GM19238 (cell line): Measurements from ENCODE around the gene TAS1R1.

Experiments
- DNase-seq: peaks from one replicate; pipeline ENCODE4 v3.0.0; 2011; ENCODE audit warnings: low spot score; ENCODE audit not compliant: insufficient read length

TAS1R1 gene

DNA sequence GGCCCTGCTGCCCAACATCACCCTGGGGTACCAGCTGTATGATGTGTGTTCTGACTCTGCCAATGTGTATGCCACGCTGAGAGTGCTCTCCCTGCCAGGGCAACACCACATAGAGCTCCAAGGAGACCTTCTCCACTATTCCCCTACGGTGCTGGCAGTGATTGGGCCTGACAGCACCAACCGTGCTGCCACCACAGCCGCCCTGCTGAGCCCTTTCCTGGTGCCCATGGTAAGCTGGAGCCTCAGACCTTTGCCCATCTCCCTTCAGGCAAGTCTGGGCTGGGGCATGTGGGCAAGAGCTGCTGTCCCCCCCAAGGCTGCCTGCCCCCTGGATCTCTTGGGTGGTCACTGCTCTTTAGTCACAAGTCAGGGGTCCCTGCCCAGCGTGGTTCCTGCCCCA is 15.9 kb downstream of the TAS1R1 start:
- no peak for DNase-seq

DNA sequence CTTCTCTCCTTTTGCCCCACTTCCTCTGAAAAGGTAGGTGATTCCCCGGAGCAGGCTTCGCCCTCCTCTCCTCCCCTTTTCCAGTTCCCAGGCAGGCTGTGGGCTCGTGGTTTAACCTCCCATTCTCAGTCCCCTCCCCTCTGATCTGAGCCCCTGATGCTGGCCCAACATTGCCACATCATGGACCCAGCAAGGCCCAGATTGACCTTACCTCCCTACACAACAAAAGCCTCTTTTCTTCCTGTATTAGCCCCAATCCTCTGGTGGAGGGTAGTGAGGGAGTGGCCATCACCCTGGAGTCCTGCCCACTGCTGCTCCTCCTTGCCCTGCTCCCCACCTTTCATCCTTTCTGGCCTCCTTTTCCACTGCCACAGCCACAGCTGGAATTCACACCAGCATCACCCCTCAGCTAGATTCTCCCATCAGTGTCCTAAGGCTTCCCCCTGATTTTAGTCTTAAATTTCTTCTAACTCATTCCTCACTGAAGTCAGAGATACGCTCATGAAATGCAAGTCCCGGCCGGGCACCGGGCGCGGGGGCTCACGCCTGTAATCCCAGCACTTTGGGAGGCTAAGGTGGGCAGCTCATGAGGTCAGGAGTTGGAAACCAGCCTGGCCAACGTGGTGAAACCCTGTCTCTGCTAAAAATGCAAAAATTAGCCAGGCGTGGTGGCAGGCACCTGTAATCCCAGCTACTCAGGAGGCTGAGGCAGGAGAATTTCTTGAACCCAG is 17.7 kb downstream of the TAS1R1 start:
- no peak for DNase-seq

DNA sequence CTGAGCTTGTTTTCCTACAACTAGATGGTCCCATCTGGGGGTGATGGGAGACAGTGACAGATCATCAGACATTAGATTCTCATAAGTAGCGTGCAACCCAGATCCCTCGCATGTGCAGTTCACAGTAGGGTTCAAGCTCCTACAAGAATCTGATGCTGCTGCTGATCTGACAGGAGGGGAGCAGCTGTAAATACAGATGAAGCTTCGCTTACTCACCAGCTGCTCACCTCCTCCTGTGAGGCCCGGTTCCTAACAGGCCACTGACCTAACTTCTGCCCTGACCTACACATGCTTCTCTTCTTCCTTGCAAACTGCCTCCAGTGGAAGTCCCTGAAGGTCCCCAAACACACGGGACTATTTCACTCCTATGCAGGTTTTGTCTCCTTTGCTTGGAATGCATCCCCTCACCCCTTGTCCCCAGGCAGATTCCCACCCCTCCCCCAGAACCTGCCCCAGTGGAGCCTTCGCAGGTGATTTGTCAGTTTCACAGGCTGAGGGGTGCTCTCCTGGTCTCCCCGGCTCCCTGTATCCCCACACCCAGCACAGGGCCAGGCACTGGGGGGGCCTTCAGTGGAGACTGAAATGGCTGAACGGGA is 19.0 kb downstream of the TAS1R1 start:
- no peak for DNase-seq

DNA sequence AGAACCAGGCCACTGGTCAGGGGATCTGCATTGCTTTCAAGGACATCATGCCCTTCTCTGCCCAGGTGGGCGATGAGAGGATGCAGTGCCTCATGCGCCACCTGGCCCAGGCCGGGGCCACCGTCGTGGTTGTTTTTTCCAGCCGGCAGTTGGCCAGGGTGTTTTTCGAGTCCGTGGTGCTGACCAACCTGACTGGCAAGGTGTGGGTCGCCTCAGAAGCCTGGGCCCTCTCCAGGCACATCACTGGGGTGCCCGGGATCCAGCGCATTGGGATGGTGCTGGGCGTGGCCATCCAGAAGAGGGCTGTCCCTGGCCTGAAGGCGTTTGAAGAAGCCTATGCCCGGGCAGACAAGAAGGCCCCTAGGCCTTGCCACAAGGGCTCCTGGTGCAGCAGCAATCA is 19.7 kb downstream of the TAS1R1 start:
- no peak for DNase-seq

DNA sequence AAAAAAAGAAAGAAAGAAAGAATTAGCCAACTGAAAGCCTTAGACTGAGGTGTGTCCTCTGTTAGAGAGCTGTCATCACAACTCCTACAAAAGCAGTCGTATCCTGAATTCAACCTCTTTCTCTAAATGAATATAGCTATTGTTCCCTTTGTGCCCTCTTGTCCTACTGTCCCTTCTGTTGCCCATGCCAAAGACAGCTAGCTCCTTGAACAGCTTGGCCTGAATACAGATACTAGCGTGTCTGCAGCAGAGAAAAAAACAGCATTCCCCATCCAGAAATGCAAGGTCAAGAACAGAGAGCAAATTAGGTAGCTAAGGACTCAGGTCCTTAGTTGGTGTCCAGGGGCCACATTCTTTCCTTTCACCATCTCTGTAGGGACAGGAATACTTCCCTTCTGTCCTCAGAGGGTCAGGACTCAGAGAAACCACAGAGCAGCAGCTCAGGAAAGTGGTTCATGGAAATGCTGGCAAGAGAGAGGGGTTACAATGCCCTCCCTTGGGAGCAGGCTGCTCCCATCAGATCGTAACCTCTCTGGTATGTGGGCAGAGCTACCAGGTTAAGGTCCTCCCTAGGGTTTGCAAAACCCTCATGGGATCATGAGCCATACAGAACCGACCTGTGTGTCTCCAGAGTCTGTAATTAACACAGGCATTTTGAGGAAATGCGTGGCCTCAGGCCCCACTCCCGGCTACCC is 22.9 kb downstream of the TAS1R1 start:
- DNase-seq: no peak

DNA sequence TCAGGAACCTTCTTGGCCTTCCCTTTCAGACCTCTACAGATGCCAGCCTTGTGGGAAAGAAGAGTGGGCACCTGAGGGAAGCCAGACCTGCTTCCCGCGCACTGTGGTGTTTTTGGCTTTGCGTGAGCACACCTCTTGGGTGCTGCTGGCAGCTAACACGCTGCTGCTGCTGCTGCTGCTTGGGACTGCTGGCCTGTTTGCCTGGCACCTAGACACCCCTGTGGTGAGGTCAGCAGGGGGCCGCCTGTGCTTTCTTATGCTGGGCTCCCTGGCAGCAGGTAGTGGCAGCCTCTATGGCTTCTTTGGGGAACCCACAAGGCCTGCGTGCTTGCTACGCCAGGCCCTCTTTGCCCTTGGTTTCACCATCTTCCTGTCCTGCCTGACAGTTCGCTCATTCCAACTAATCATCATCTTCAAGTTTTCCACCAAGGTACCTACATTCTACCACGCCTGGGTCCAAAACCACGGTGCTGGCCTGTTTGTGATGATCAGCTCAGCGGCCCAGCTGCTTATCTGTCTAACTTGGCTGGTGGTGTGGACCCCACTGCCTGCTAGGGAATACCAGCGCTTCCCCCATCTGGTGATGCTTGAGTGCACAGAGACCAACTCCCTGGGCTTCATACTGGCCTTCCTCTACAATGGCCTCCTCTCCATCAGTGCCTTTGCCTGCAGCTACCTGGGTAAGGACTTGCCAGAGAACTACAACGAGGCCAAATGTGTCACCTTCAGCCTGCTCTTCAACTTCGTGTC is 23.7 kb downstream of the TAS1R1 start:
- DNase-seq: no peak

DNA sequence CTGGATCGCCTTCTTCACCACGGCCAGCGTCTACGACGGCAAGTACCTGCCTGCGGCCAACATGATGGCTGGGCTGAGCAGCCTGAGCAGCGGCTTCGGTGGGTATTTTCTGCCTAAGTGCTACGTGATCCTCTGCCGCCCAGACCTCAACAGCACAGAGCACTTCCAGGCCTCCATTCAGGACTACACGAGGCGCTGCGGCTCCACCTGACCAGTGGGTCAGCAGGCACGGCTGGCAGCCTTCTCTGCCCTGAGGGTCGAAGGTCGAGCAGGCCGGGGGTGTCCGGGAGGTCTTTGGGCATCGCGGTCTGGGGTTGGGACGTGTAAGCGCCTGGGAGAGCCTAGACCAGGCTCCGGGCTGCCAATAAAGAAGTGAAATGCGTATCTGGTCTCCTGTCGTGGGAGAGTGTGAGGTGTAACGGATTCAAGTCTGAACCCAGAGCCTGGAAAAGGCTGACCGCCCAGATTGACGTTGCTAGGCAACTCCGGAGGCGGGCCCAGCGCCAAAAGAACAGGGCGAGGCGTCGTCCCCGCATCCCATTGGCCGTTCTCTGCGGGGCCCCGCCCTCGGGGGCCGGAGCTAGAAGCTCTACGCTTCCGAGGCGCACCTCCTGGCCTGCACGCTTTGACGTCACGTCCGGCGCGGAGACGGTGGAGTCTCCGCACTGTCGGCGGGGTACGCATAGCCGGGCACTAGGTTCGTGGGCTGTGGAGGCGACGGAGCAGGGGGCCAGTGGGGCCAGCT is 24.4 kb downstream of the TAS1R1 start, which contains the start of gene ZBTB48:
Gene ZBTB48 (plus strand): TSS at position 621 of the 745 bp plus-strand sequence. CDS start 616 bp downstream, outside the sequence.
- peak; percentile 100 for DNase-seq

DNA sequence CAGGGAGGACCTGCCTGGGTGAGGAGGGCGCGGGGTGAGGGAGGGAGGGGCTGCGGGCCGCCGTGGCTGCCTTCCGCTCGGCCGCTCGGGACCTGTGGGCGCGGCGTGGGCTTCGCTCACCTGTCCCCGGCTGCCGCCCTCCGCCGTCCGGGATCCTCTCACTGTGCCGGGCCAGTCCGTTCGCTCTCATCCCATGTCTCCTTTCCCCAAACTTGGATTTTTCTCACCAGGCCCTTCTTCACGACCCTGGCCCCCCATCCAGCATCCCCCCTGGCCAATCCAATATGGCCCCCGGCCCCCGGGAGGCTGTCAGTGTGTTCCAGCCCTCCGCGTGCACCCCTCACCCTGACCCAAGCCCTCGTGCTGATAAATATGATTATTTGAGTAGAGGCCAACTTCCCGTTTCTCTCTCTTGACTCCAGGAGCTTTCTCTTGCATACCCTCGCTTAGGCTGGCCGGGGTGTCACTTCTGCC is 25.0 kb downstream of the TAS1R1 start:
- DNase-seq: no peak

DNA sequence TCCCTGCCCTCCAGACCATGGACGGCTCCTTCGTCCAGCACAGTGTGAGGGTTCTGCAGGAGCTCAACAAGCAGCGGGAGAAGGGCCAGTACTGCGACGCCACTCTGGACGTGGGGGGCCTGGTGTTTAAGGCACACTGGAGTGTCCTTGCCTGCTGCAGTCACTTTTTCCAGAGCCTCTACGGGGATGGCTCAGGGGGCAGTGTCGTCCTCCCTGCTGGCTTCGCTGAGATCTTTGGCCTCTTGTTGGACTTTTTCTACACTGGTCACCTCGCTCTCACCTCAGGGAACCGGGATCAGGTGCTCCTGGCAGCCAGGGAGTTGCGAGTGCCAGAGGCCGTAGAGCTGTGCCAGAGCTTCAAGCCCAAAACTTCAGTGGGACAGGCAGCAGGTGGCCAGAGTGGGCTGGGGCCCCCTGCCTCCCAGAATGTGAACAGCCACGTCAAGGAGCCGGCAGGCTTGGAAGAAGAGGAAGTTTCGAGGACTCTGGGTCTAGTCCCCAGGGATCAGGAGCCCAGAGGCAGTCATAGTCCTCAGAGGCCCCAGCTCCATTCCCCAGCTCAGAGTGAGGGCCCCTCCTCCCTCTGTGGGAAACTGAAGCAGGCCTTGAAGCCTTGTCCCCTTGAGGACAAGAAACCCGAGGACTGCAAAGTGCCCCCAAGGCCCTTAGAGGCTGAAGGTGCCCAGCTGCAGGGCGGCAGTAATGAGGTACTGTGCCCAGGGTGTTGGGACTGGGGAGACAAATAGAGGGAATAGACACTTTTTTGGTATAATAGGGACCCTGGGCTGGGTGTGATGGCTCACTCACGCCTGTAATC is 25.7 kb downstream of the TAS1R1 start:
- no peak for DNase-seq

DNA sequence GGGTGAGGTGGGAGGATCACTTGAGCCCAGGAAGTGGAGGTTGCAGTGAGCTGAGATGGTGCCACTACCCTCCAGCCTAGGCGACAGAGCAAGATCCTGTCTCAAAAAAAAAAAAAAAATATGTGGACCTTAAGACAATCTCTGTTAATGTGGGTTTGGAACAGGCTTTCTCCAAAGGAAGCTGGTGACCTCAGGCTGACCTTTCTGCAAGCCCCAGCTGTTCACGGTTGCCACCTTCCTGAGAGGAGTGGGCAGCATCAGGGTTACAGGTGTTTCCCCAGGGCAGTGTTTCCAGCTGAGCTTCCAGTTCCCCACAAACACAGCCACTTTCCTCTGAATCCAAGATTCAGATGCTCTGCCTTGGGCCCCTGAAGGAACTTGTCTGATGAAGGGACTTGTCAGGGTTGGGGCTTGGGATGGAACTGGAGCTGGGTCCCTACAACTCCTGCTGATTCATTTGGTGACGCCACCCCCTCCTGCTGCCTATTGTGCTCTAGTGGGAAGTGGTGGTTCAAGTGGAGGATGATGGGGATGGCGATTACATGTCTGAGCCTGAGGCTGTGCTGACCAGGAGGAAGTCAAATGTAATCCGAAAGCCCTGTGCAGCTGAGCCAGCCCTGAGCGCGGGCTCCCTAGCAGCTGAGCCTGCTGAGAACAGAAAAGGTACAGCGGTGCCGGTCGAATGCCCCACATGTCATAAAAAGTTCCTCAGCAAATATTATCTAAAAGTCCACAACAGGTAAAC is 26.6 kb downstream of the TAS1R1 start:
- no peak for DNase-seq

DNA sequence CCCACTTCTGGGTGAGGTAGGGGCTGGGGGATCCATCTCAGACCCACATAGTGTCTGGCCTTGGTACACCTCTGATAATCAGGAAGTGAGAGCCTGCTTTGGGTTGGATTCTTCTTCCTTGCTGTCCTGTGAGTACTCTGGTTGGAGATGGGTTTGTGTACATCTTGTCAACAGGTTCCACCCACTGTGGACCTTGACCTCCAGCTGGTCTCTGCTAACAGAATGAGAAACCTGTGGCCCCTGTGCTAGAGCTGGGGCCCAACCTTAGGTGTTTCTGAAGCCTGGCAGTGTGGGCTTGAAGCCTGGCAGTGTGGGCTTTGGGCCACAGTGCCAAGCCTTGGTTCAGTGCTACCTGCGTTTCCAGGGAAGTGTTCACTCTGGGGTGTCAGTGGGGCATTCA is 27.3 kb downstream of the TAS1R1 start:
- DNase-seq: no peak

DNA sequence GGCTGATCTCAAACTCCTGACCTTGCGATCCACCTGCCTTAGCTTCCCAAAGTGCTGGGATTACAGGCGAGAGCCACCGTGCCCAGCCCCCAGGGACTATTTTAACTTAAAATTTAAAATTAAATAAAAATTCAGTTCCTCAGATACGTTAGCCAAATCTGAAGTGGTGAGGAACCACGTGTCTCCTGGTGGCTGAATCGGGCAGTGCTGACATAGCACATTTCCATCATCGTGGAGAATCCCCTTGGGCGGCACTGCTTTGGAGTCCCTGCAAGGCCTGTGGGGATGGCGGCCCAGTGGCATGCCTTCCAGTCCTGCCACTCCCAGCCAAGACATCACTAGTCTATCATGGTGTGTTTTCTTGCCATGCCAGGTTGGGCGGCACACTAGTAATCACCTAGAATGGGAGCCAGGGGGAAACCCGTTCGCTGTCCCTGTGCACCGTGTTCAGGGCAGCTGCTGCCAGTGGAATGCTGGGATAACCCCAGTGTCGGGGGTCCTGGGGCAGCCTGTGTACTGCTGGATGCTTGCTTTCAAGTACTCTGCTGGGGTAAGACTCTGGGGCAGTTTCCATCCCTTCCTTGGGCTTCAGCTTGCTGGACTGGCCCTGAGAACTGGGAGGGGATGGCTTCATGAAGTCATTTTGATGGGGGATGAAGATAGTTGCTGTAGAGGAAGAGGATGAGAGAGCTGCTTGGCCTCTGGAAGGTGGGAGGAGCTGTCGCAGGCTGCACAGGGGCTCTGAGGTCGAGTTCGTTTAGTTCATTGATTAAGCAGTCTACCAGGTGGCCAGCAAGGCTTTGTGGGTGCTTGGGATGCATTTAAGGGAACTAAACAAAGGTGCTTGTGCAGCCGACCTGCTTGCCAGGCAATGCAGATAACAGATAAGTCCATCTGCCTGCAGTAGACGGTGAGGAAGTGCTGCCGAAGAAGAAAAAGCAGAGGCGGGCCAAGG is 29.3 kb downstream of the TAS1R1 start:
- no peak for DNase-seq

DNA sequence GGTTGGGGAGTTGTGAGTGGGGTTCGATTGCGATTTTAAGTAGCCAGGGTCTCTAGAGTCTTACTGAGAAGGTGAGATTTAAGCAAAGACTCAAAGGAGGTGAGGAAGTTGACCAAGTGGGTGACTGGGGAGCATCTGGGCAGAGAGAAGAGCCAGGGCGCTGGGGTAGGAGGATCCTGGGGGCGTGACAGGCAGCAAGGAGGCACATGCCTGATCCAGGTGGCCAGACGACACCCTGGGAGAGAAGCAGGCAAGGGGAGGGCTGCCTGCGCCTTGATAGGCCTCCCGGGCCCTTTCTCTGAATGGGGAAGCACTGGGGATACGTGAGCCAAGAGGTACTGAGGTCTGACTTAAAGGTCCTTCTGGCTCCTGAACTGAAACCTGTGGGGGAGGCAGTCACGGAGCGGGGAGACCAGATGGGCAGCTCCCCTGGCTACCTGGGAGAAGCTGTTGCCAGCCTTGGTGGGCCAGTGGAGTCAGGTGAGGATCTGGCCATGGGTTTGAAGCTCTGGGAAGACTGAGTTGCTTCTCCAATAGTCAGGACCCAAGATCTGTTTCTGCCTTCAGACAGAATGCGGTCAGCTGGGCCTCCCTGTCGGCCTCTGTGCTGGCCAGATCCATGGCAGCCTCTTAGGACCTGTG is 30.1 kb downstream of the TAS1R1 start:
- no peak for DNase-seq

DNA sequence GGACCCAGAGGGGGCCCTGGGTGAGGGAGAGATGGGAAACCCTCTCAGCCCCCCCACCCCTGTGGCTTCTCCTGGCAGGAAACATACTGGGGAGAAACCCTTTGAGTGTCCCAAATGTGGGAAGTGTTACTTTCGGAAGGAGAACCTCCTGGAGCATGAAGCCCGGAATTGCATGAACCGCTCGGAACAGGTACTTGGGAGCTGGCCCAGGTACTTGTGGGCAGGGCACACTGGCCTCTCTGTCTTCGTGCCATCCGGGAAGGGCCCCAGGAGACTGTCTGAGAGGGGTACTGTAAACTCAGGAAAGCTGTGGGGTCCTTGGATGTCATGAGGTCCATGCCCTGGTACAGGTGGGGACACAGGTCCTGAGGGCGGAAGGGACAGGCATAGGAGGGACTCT is 30.7 kb downstream of the TAS1R1 start:
- DNase-seq: no peak

DNA sequence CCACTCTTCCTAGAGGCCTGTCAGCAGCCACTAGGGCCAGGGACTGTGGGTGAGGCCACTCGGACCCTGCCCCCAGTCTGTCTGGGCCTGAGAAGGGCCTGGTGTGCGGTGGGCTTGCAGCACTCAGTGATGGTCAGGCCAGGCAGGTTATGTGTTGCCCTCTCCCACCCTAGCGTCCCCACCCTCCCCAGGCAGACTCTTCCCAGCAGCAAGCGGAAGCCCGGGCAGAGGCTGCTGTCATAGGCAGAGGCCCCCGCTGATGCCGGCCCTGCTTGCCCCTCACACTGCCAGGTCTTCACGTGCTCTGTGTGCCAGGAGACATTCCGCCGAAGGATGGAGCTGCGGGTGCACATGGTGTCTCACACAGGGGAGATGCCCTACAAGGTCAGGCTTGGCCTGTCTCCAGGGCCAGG is 31.3 kb downstream of the TAS1R1 start:
- DNase-seq: no peak

DNA sequence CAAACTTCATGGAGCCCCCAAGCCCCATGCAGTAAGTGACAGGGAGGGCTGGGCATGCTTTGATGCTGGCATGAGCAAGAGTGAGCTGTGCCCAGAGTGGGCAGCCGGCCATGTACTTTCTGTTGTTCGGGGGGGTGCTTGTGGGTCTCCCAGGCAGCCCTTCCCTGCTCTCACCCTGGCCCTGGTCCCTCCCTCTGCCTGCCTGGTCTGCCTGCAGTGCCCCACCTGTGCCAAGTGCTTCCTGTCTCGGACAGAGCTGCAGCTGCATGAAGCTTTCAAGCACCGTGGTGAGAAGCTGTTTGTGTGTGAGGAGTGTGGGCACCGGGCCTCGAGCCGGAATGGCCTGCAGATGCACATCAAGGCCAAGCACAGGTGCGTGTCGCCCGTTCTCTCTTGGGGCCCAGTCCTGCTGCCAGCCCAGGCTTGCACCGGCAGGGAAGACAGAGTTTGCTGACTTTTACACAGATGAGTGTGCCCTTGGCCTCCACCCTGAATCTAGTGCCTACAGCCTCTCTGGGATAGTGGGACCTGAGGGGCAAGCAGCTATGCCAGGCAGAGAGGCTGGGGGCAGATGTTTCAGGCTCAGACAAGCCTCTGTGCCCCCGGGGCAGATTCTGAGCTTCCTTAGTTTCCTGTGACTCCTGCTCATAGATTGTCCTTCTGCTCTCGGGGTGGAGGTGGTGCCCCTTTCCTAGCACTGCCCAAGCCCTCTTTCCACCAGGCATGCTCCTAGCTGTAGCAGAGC is 32.3 kb downstream of the TAS1R1 start:
- no peak for DNase-seq
